ENCODE results near the gene EGFLAM.

Gene EGFLAM

DNA sequence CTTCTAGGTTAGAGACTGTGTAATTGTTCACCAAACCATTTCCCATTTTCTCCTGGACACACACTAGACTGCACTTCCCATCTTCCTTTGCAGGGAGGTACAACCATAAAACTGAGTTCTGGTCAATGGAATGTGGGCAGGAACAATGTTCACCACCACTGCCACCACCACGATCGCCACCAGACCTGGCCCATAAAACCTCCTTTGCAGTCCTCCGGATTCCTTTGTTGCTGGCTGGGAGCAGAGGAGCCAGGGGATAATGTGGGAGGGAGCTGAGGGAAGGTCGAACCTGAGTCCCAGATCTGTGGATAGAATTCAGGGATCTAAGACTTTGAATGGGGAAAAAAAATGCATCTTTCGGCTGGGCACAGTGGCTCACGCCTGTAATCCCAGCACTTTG lies 29.4 kb upstream of the EGFLAM start:
- DNase-seq (ENCODE audit: low read depth) = no peak
- H3K4me3 ChIP-seq (ENCODE audit: low read length) = no peak overlapping the region
- TF ChIP-seq, protein P1, sequence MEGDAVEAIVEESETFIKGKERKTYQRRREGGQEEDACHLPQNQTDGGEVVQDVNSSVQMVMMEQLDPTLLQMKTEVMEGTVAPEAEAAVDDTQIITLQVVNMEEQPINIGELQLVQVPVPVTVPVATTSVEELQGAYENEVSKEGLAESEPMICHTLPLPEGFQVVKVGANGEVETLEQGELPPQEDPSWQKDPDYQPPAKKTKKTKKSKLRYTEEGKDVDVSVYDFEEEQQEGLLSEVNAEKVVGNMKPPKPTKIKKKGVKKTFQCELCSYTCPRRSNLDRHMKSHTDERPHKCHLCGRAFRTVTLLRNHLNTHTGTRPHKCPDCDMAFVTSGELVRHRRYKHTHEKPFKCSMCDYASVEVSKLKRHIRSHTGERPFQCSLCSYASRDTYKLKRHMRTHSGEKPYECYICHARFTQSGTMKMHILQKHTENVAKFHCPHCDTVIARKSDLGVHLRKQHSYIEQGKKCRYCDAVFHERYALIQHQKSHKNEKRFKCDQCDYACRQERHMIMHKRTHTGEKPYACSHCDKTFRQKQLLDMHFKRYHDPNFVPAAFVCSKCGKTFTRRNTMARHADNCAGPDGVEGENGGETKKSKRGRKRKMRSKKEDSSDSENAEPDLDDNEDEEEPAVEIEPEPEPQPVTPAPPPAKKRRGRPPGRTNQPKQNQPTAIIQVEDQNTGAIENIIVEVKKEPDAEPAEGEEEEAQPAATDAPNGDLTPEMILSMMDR (conservative IDR thresholded peaks at IDR 0.05; ENCODE audit: low read depth, low read length) = no peak

GRCh38 chr5:38234737-38235136 lies 23.6 kb upstream of the EGFLAM start:
- TF ChIP-seq, protein P1 (conservative IDR thresholded peaks at IDR 0.05; ENCODE audit: low read depth, low read length) = no peak
- H3K4me3 ChIP-seq (ENCODE audit: low read length) = no peak overlapping the region
- no peak for DNase-seq (ENCODE audit: low read depth)

DNA sequence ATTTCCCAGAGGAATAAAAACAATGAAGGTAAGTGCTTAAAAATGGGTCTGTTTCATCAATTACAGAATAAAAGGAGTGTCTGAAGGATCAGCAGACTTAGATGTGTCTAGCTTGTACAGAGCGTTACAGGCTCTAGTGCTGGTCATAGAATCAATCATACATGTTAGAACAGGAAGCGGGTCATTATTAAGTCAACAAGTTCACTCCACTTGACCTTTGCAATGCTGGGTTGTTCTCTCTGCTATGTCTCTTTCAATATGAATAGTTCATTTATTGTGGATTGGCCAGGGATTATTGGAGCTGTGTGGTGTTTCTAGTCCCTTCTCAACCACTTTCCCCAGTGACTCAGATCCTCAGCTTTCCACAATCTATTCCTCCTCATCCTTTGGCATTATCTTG lies 20.7 kb upstream of the EGFLAM start:
- no peak overlapping the region for H3K4me3 ChIP-seq (ENCODE audit: low read length)
- no peak for DNase-seq (ENCODE audit: low read depth)
- TF ChIP-seq, protein P1 (conservative IDR thresholded peaks at IDR 0.05; ENCODE audit: low read depth, low read length) = no peak

DNA sequence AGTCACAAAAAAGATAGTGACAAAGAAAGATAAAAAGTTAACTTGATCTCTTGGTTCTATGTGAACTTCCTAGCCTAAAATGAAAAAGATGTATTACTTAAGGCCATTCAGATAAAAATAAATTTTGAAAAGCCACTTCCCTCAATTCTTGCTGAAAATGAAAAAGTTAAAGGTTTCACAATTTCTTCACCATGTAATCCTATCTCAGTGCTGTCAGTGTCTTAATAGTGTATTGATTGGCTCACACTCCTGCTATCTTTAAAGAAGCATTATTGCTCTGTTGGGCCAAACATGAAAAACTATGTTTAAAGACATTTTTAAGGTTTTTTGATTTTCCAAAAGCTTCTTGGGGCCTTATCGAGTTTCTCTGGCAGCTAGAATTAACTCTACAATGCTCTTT lies 18.1 kb upstream of the EGFLAM start:
- H3K4me3 ChIP-seq (ENCODE audit: low read length) = no peak overlapping the region
- DNase-seq (ENCODE audit: low read depth) = no peak
- TF ChIP-seq, protein P1 (conservative IDR thresholded peaks at IDR 0.05; ENCODE audit: low read depth, low read length) = no peak

DNA sequence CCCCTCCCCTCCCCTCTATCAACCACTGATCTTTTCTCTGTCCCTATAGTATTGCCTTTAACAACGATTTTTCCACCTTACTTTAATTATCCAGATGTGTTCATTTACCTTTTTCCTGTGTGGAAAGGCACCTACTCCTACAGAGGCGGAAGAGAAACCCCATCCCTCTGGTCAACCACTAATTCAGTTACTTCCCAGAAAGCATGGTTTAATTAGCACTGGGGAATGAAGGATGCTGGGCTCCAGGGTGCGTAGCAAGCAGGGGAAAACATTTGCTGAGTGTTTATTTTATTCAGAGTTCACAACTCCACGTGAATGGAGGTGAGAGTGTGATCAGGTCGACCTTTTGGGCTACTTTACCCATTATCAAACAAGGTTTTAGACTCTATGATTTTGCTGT lies 16.7 kb upstream of the EGFLAM start:
- no peak for DNase-seq (ENCODE audit: low read depth)
- no peak overlapping the region for H3K4me3 ChIP-seq (ENCODE audit: low read length)
- TF ChIP-seq, protein P1 (conservative IDR thresholded peaks at IDR 0.05; ENCODE audit: low read depth, low read length) = no peak

- TF ChIP-seq, protein P1 (conservative IDR thresholded peaks at IDR 0.05; ENCODE audit: low read depth, low read length) = no peak
- no peak for DNase-seq (ENCODE audit: low read depth)
- no peak overlapping the region for H3K4me3 ChIP-seq (ENCODE audit: low read length)
These were observed 13.1 kb upstream of the EGFLAM start for GRCh38 chr5:38245307-38245706.

- TF ChIP-seq, protein P1 (conservative IDR thresholded peaks at IDR 0.05; ENCODE audit: low read depth, low read length) = no peak
- no peak for DNase-seq (ENCODE audit: low read depth)
- H3K4me3 ChIP-seq (ENCODE audit: low read length) = no peak overlapping the region
These were observed 9.1 kb upstream of the EGFLAM start for GRCh38 chr5:38249301-38249700.

Measured in retinal pigment epithelial cell (primary cell).